ENCODE measurements around the gene ASCL2.

- TF ChIP-seq CTCF (conservative IDR thresholded peaks at IDR 0.05 in 1 of 2, IDR thresholded peaks at IDR 0.05 in 1 of 2; ENCODE audit: extremely low read depth in 1 of 2, insufficient read depth in 1 of 2, low read depth in 1 of 2, low read length in 2 of 2) (no peak), EZH2 (IDR thresholded peaks at IDR 0.05; ENCODE audit: borderline replicate concordance, low read length) (no peak)
Observed at GRCh38 chr11:2250485-2250884, 19.9 kb downstream of the ASCL2 start.

All from mammary epithelial cell (primary cell).